ENCODE measurements around the gene INPP4B. TPM values are rescaled to one million over a fixed set of nuclear protein-coding genes. Genes with fewer than 3 reads are reported as not detected.
A peak's percentile ranks its signal among the peaks of the same experiment; 100 is the strongest.
"Not testable (repeated sequence)": the region's sequence is repeated elsewhere in the genome, so short reads cannot be mapped to it uniquely, and the experiment has no call there.

Gene INPP4B
- total RNA-seq, 2 experiments from 2014 or later = 63.9 to 64.9 TPM

GRCh38 chr4:142516686-142517526 is 329.2 kb downstream of the INPP4B start:
- H3K9me3 Mint-ChIP-seq = no peaks in the 10 kb centered on the region
- intact Hi-C loops (cut with micrococcal nuclease) = no loop called here
- peaks cover 1% of the 10 kb centered on the region for H3K36me3 Mint-ChIP-seq
- H3K4me3 Mint-ChIP-seq = no peak overlapping the region
- ChIA-PET CTCF (no interaction called here), POLR2A (no interaction called here)
- peaks cover 4% of the 10 kb centered on the region for H3K4me1 Mint-ChIP-seq (ENCODE audit: low read depth)
- no peaks in the 10 kb centered on the region for H3K27me3 Mint-ChIP-seq
- no peak for DNase-seq
- no peak overlapping the region for H3K27ac Mint-ChIP-seq

GRCh38 chr4:142512161-142512560 is 333.9 kb downstream of the INPP4B start:
- no peaks in the 10 kb centered on the region for H3K9me3 Mint-ChIP-seq
- ChIA-PET CTCF (interaction anchor here (1.1 kb wide), 1 partner anchor 386 kb away, joined by 3 read pairs; no protein-coding TSS in a partner anchor), POLR2A (no interaction called here)
- no peaks in the 10 kb centered on the region for H3K4me1 Mint-ChIP-seq (ENCODE audit: low read depth)
- H3K27ac Mint-ChIP-seq = no peak overlapping the region
- no peaks in the 10 kb centered on the region for H3K27me3 Mint-ChIP-seq
- H3K36me3 Mint-ChIP-seq = peaks cover 1% of the 10 kb centered on the region
- no peak for DNase-seq
- no peak overlapping the region for H3K4me3 Mint-ChIP-seq
- intact Hi-C loops (cut with micrococcal nuclease) = no loop called here

GRCh38 chr4:142509881-142510280 is 336.2 kb downstream of the INPP4B start:
- CTCF ChIA-PET = no interaction called here

GRCh38 chr4:142509381-142509780 is 336.7 kb downstream of the INPP4B start:
- H3K9me3 Mint-ChIP-seq; H3K4me1 Mint-ChIP-seq (ENCODE audit: low read depth); H3K36me3 Mint-ChIP-seq; H3K4me3 Mint-ChIP-seq; H3K27me3 Mint-ChIP-seq; intact Hi-C loops (cut with micrococcal nuclease); CTCF ChIA-PET; DNase-seq; POLR2A ChIA-PET; H3K27ac Mint-ChIP-seq: not testable (repeated sequence)

More at GRCh38 chr4:142509881-142510280, 336.2 kb downstream of the INPP4B start:
- H3K27me3 Mint-ChIP-seq = no peaks in the 10 kb centered on the region
- H3K4me1 Mint-ChIP-seq (ENCODE audit: low read depth) = no peaks in the 10 kb centered on the region
- intact Hi-C loops (cut with micrococcal nuclease) = no loop called here
- no peaks in the 10 kb centered on the region for H3K9me3 Mint-ChIP-seq
- DNase-seq = no peak
- H3K36me3 Mint-ChIP-seq = no peaks in the 10 kb centered on the region
- POLR2A ChIA-PET = no interaction called here
- no peak overlapping the region for H3K27ac Mint-ChIP-seq
- H3K4me3 Mint-ChIP-seq = no peak overlapping the region

GRCh38 chr4:142500966-142501365 is 345.1 kb downstream of the INPP4B start:
- no peak overlapping the region for H3K27ac Mint-ChIP-seq
- DNase-seq = no peak
- intact Hi-C loops (cut with micrococcal nuclease) = no loop called here
- H3K4me1 Mint-ChIP-seq (ENCODE audit: low read depth) = peaks cover 4% of the 10 kb centered on the region
- CTCF ChIA-PET = no interaction called here
- POLR2A ChIA-PET = no interaction called here
- H3K4me3 Mint-ChIP-seq = no peak overlapping the region
- H3K36me3 Mint-ChIP-seq = no peaks in the 10 kb centered on the region
- no peaks in the 10 kb centered on the region for H3K9me3 Mint-ChIP-seq
- H3K27me3 Mint-ChIP-seq = no peaks in the 10 kb centered on the region

- POLR2A ChIA-PET = no interaction called here
- Mint-ChIP-seq H3K27ac (no peak overlapping the region), H3K4me1 (ENCODE audit: low read depth) (peaks cover 4% of the 10 kb centered on the region), H3K36me3 (peaks cover 10% of the 10 kb centered on the region), H3K27me3 (no peaks in the 10 kb centered on the region), H3K4me3 (no peak overlapping the region), H3K9me3 (peaks cover 15% of the 10 kb centered on the region)
- CTCF ChIA-PET = interaction anchor here (1.3 kb wide), 1 partner anchor 346 kb away, joined by 3 read pairs; no protein-coding TSS in a partner anchor
- intact Hi-C loops (cut with micrococcal nuclease) = no loop called here
- DNase-seq = no peak
Observed at GRCh38 chr4:142497606-142498005, 348.5 kb downstream of the INPP4B start.

GRCh38 chr4:142493255-142494110 is 352.6 kb downstream of the INPP4B start:
- no peak for DNase-seq
- H3K27me3 Mint-ChIP-seq = no peaks in the 10 kb centered on the region
- H3K36me3 Mint-ChIP-seq = peaks cover 19% of the 10 kb centered on the region
- ChIA-PET CTCF (no interaction called here), POLR2A (no interaction called here)
- intact Hi-C loops (cut with micrococcal nuclease) = no loop called here
- H3K9me3 Mint-ChIP-seq = peaks cover 25% of the 10 kb centered on the region
- H3K27ac Mint-ChIP-seq = no peak overlapping the region
- H3K4me3 Mint-ChIP-seq = no peak overlapping the region
- no peaks in the 10 kb centered on the region for H3K4me1 Mint-ChIP-seq (ENCODE audit: low read depth)

GRCh38 chr4:142485452-142485851 is 360.6 kb downstream of the INPP4B start:
- Mint-ChIP-seq H3K4me3 (no peak overlapping the region), H3K4me1 (ENCODE audit: low read depth) (peaks cover 20% of the 10 kb centered on the region), H3K27me3 (no peaks in the 10 kb centered on the region), H3K27ac (no peak overlapping the region), H3K9me3 (no peaks in the 10 kb centered on the region), H3K36me3 (peaks cover 3% of the 10 kb centered on the region)
- no peak for DNase-seq
- POLR2A ChIA-PET = no interaction called here
- CTCF ChIA-PET = interaction anchor here (1.1 kb wide), 1 partner anchor 11 kb away, joined by 4 read pairs; no protein-coding TSS in a partner anchor
- intact Hi-C loops (cut with micrococcal nuclease) = no loop called here

- Mint-ChIP-seq H3K4me1 (ENCODE audit: low read depth) (peaks cover 31% of the 10 kb centered on the region), H3K27ac (no peak overlapping the region), H3K4me3 (no peak overlapping the region), H3K36me3 (no peaks in the 10 kb centered on the region), H3K9me3 (no peaks in the 10 kb centered on the region), H3K27me3 (no peaks in the 10 kb centered on the region)
- ChIA-PET CTCF (no interaction called here), POLR2A (no interaction called here)
- no peak for DNase-seq
- intact Hi-C loops (cut with micrococcal nuclease) = no loop called here
Observed at GRCh38 chr4:142480244-142480643, 365.9 kb downstream of the INPP4B start.

- no peak overlapping the region for H3K4me3 Mint-ChIP-seq
- H3K9me3 Mint-ChIP-seq = no peaks in the 10 kb centered on the region
- ChIA-PET POLR2A (no interaction called here), CTCF (no interaction called here)
- H3K27ac Mint-ChIP-seq = no peak overlapping the region
- no peaks in the 10 kb centered on the region for H3K27me3 Mint-ChIP-seq
- peaks cover 2% of the 10 kb centered on the region for H3K36me3 Mint-ChIP-seq
- intact Hi-C loops (cut with micrococcal nuclease) = loop anchor here (2.0 kb wide), 1 partner anchor 59 kb away; no protein-coding TSS in a partner anchor
- no peak for DNase-seq
- H3K4me1 Mint-ChIP-seq (ENCODE audit: low read depth) = peaks cover 31% of the 10 kb centered on the region
Observed at GRCh38 chr4:142475663-142476062, 370.4 kb downstream of the INPP4B start.

GRCh38 chr4:142474398-142475087 is 371.6 kb downstream of the INPP4B start:
- no peaks in the 10 kb centered on the region for H3K27me3 Mint-ChIP-seq
- POLR2A ChIA-PET = no interaction called here

GRCh38 chr4:142473960-142474338 is 372.2 kb downstream of the INPP4B start:
- intact Hi-C loops (cut with micrococcal nuclease) = loop anchor here (2.0 kb wide), 1 partner anchor 57 kb away; no protein-coding TSS in a partner anchor
- no peaks in the 10 kb centered on the region for H3K27me3 Mint-ChIP-seq
- no peak for DNase-seq
- H3K9me3 Mint-ChIP-seq = no peaks in the 10 kb centered on the region
- H3K36me3 Mint-ChIP-seq = peaks cover 2% of the 10 kb centered on the region
- H3K4me3 Mint-ChIP-seq = no peak overlapping the region
- POLR2A ChIA-PET = no interaction called here
- peaks cover 31% of the 10 kb centered on the region for H3K4me1 Mint-ChIP-seq (ENCODE audit: low read depth)
- no peak overlapping the region for H3K27ac Mint-ChIP-seq
- CTCF ChIA-PET = interaction anchor here (1.0 to 1.6 kb wide), 2 partner anchors 11 to 121 kb away, joined by 3 to 4 read pairs; no protein-coding TSS in a partner anchor

More at GRCh38 chr4:142474398-142475087, 371.6 kb downstream of the INPP4B start:
- Mint-ChIP-seq H3K9me3 (no peaks in the 10 kb centered on the region), H3K4me1 (ENCODE audit: low read depth) (peaks cover 31% of the 10 kb centered on the region), H3K36me3 (peaks cover 2% of the 10 kb centered on the region), H3K4me3 (no peak overlapping the region), H3K27ac (peak overlapping the region; percentile 38)
- DNase-seq = no peak
- intact Hi-C loops (cut with micrococcal nuclease) = loop anchor here (2.0 kb wide), 1 partner anchor 58 kb away; no protein-coding TSS in a partner anchor
- CTCF ChIA-PET = interaction anchor here (1.0 to 1.6 kb wide), 2 partner anchors 11 to 122 kb away, joined by 3 to 4 read pairs; no protein-coding TSS in a partner anchor
